Prostate gland (tissue), 2 donors: Measurements from ENCODE around the gene TMEM256.

Experiments
- POLR2A ChIP-seq: fragments of 450-650 bp; IDR thresholded peaks from one replicate; pipeline ENCODE4 v1.6.1; 2016; ENCODE audit warnings: antibody characterized with exemption, mild to moderate bottlenecking
- TF ChIP-seq, protein P1 (sequence below), 4 experiments: fragments of 200-600 bp in 2 of 4; fragments of 450-650 bp in 2 of 4; sonication (generic) in 2 of 4; IDR thresholded peaks; 1 replicate in 3 of 4; 2 replicates in 1 of 4; pipeline ENCODE4 v1.5.1; 2016 to 2019; ENCODE audit warnings: antibody characterized with exemption in 4 of 4, mild to moderate bottlenecking in 2 of 4, moderate library complexity in 2 of 4

- TF ChIP-seq, protein P1, sequence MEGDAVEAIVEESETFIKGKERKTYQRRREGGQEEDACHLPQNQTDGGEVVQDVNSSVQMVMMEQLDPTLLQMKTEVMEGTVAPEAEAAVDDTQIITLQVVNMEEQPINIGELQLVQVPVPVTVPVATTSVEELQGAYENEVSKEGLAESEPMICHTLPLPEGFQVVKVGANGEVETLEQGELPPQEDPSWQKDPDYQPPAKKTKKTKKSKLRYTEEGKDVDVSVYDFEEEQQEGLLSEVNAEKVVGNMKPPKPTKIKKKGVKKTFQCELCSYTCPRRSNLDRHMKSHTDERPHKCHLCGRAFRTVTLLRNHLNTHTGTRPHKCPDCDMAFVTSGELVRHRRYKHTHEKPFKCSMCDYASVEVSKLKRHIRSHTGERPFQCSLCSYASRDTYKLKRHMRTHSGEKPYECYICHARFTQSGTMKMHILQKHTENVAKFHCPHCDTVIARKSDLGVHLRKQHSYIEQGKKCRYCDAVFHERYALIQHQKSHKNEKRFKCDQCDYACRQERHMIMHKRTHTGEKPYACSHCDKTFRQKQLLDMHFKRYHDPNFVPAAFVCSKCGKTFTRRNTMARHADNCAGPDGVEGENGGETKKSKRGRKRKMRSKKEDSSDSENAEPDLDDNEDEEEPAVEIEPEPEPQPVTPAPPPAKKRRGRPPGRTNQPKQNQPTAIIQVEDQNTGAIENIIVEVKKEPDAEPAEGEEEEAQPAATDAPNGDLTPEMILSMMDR (IDR thresholded peaks at IDR 0.05) = no peak
- TF ChIP-seq POLR2A = no peak
Measured at GRCh38 chr17:7445619-7445968, 41.7 kb upstream of the TMEM256 start.
